ENCODE measurements around the gene ZNF428. TPM values are rescaled to one million over a fixed set of nuclear protein-coding genes. Genes with fewer than 3 reads are reported as not detected.
"Not testable (repeated sequence)": the region's sequence is repeated elsewhere in the genome, so short reads cannot be mapped to it uniquely, and the experiment has no call there.

Gene ZNF428
- total RNA-seq, 1 donor from 2014 or later, result 18.5 TPM

- no peak overlapping the region for H3K27ac ChIP-seq
- no peak overlapping the region for H2AFZ ChIP-seq (replicated peaks)
- H3K9ac ChIP-seq, result no peak overlapping the region
Observed at GRCh38 chr19:43606569-43607229, 12.7 kb downstream of the ZNF428 start.

GRCh38 chr19:43605875-43606568 is 13.4 kb downstream of the ZNF428 start:
- no peak overlapping the region for H3K4me3 Mint-ChIP-seq
- H3K36me3 Mint-ChIP-seq, result peaks cover 12% of the 10 kb centered on the region
- H3K27me3 ChIP-seq, result no peaks in the 10 kb centered on the region
- peaks cover 6% of the 10 kb centered on the region for H4K20me1 ChIP-seq (ENCODE audit: low read depth)
- H3F3A ChIP-seq (ENCODE audit: low read depth), result no peaks in the 10 kb centered on the region
- no peak overlapping the region for H3K9ac ChIP-seq
- no peak overlapping the region for H3K4me3 ChIP-seq
- H3K36me3 ChIP-seq, result no peaks in the 10 kb centered on the region
- no peak for DNase-seq (ENCODE audit: low spot score)
- TF ChIP-seq EZH2phosphoT487 (IDR thresholded peaks at IDR 0.05), result no peak
- TF ChIP-seq EZH2 (IDR thresholded peaks at IDR 0.05), result no peak
- TF ChIP-seq CTCF (IDR thresholded peaks at IDR 0.05), result no peak
- peaks cover 6% of the 10 kb centered on the region for H3K4me1 Mint-ChIP-seq
- H3K9me3 ChIP-seq (ENCODE audit: low read depth), result no peaks in the 10 kb centered on the region
- H3K27ac ChIP-seq, result no peak overlapping the region
- H2AFZ ChIP-seq (replicated peaks), result no peak overlapping the region
- no peak overlapping the region for H3K4me2 ChIP-seq
- H3K4me1 ChIP-seq, result no peaks in the 10 kb centered on the region
- H3K79me2 ChIP-seq (ENCODE audit: low read depth), result peaks cover 7% of the 10 kb centered on the region
- peaks cover 2% of the 10 kb centered on the region for H3K27me3 Mint-ChIP-seq (ENCODE audit: insufficient read depth, low read depth)
- H3K9me3 Mint-ChIP-seq, result no peaks in the 10 kb centered on the region
- no peak overlapping the region for H3K27ac Mint-ChIP-seq

More at GRCh38 chr19:43606569-43607229, 12.7 kb downstream of the ZNF428 start:
- peaks cover 14% of the 10 kb centered on the region for H3K79me2 ChIP-seq (ENCODE audit: low read depth)
- H3K4me1 ChIP-seq, result no peaks in the 10 kb centered on the region
- H3K27me3 ChIP-seq, result no peaks in the 10 kb centered on the region
- Mint-ChIP-seq H3K4me1 (peaks cover 8% of the 10 kb centered on the region), H3K9me3 (no peaks in the 10 kb centered on the region), H3K36me3 (peaks cover 15% of the 10 kb centered on the region), H3K4me3 (no peak overlapping the region), H3K27ac (no peak overlapping the region), H3K27me3 (ENCODE audit: insufficient read depth, low read depth) (peaks cover 2% of the 10 kb centered on the region)
- H3K36me3 ChIP-seq, result no peaks in the 10 kb centered on the region
- no peak for DNase-seq (ENCODE audit: low spot score)
- H4K20me1 ChIP-seq (ENCODE audit: low read depth), result peaks cover 6% of the 10 kb centered on the region
- TF ChIP-seq EZH2phosphoT487 (IDR thresholded peaks at IDR 0.05), result no peak
- no peak for TF ChIP-seq EZH2 (IDR thresholded peaks at IDR 0.05)
- no peak for TF ChIP-seq CTCF (IDR thresholded peaks at IDR 0.05)
- H3K4me3 ChIP-seq, result no peak overlapping the region
- no peak overlapping the region for H3K4me2 ChIP-seq
- no peaks in the 10 kb centered on the region for H3K9me3 ChIP-seq (ENCODE audit: low read depth)
- no peaks in the 10 kb centered on the region for H3F3A ChIP-seq (ENCODE audit: low read depth)

GRCh38 chr19:43600326-43600725 is 19.1 kb downstream of the ZNF428 start:
- H3K4me2 ChIP-seq; DNase-seq (ENCODE audit: low spot score); H3K4me1 ChIP-seq; H3K4me3 ChIP-seq; H3K36me3 Mint-ChIP-seq; H3K27ac ChIP-seq; H3K9me3 Mint-ChIP-seq; H4K20me1 ChIP-seq (ENCODE audit: low read depth); H3K27me3 ChIP-seq; H2AFZ ChIP-seq (replicated peaks); H3K9me3 ChIP-seq (ENCODE audit: low read depth); H3K27ac Mint-ChIP-seq; H3K36me3 ChIP-seq; H3K27me3 Mint-ChIP-seq (ENCODE audit: insufficient read depth, low read depth); H3K4me3 Mint-ChIP-seq; H3K9ac ChIP-seq: not testable (repeated sequence)
- peaks cover 17% of the 10 kb centered on the region for H3K4me1 Mint-ChIP-seq
- Histone ChIP-seq H3F3A (ENCODE audit: low read depth) (peaks cover 25% of the 10 kb centered on the region), H3K79me2 (ENCODE audit: low read depth) (peaks cover 23% of the 10 kb centered on the region)

Measured in neural progenitor cell (in vitro differentiated cells).